Peyer's patch (tissue), 4 donors: ENCODE results near the gene CCKAR. TPM values are rescaled to one million over a fixed set of nuclear protein-coding genes. Genes with fewer than 3 reads are reported as not detected.

Experiments
- DNase-seq, 3 donors: peaks; one replicate each; pipeline ENCODE4 v3.0.0-alpha.2; 2017 to 2019
- H3K27ac ChIP-seq, 4 donors: fragments of 200-600 bp; sonication (generic); one replicate each; pipeline ENCODE4 v1.5.1; 2016 to 2019
- H3K27me3 ChIP-seq, 2 donors: fragments of 200-600 bp; sonication (generic); one replicate each; pipeline ENCODE4 v1.5.1; 2019
- H3K36me3 ChIP-seq, 3 donors: fragments of 200-600 bp; sonication (generic); one replicate each; pipeline ENCODE4 v1.5.1; 2016 to 2019
- H3K4me1 ChIP-seq, 4 donors: fragments of 200-600 bp; sonication (generic); one replicate each; pipeline ENCODE4 v1.5.1; 2016 to 2019
- H3K4me3 ChIP-seq, 4 donors: fragments of 200-600 bp; sonication (generic); 1 replicate in 3 of 4; 2 replicates in 1 of 4; pipeline ENCODE4 v1.5.1; 2016 to 2019; ENCODE audit warnings: mild to moderate bottlenecking in 1 of 4
- H3K9me3 ChIP-seq, 4 donors: fragments of 200-600 bp; sonication (generic); one replicate each; pipeline ENCODE4 v1.5.1; 2016 to 2019; ENCODE audit warnings: mild to moderate bottlenecking in 1 of 4
- CTCF ChIP-seq, 6 experiments: fragments of 450-650 bp in 4 of 6; fragments of 200-600 bp in 2 of 6; sonication (generic) in 1 of 6; IDR thresholded peaks; one replicate each; pipeline ENCODE4 v1.5.1; 2017 to 2019; ENCODE audit warnings: antibody characterized with exemption in 6 of 6, mild to moderate bottlenecking in 3 of 6, moderate library complexity in 1 of 6
- POLR2A ChIP-seq, 2 donors: fragments of 450-650 bp; IDR thresholded peaks; one replicate each; pipeline ENCODE4 v1.5.1; 2017; ENCODE audit warnings: antibody characterized with exemption in 2 of 2, mild to moderate bottlenecking in 2 of 2, moderate library complexity in 2 of 2
- total RNA-seq, 4 donors: library from RNA; depleted of rRNA; stranded (reverse); fragments of >200 nt; gene quantifications; one replicate each; pipeline ENCODE4 v1.1.0, GENCODE V29; 2016

CCKAR gene
- total RNA-seq, 4 donors from 2014 or later = not detected

- no peaks in the 10 kb centered on the region for H3K27me3 ChIP-seq
- no peaks in the 10 kb centered on the region for H3K9me3 ChIP-seq
- H3K36me3 ChIP-seq = no peaks in the 10 kb centered on the region
- H3K27ac ChIP-seq = no peak overlapping the region
- no peak for DNase-seq
- TF ChIP-seq CTCF (IDR thresholded peaks at IDR 0.05) = no peak
- TF ChIP-seq POLR2A (IDR thresholded peaks at IDR 0.05) = no peak
- no peaks in the 10 kb centered on the region for H3K4me1 ChIP-seq
- no peak overlapping the region for H3K4me3 ChIP-seq
Measured at GRCh38 chr4:26485684-26486083, 4.6 kb downstream of the CCKAR start.

GRCh38 chr4:26484516-26484915 lies 5.8 kb downstream of the CCKAR start:
- Histone ChIP-seq H3K4me3 (no peak overlapping the region), H3K4me1 (no peaks in the 10 kb centered on the region), H3K27ac (no peak overlapping the region), H3K36me3 (no peaks in the 10 kb centered on the region), H3K27me3 (no peaks in the 10 kb centered on the region), H3K9me3 (no peaks in the 10 kb centered on the region)
- no peak for TF ChIP-seq CTCF (IDR thresholded peaks at IDR 0.05)
- no peak for TF ChIP-seq POLR2A (IDR thresholded peaks at IDR 0.05)
- DNase-seq = no peak

GRCh38 chr4:26484032-26484515 lies 6.2 kb downstream of the CCKAR start:
- Histone ChIP-seq H3K27ac (peak overlapping the region in 1 of 4 donors; percentile 6), H3K36me3 (no peaks in the 10 kb centered on the region), H3K9me3 (no peaks in the 10 kb centered on the region), H3K27me3 (no peaks in the 10 kb centered on the region), H3K4me1 (no peaks in the 10 kb centered on the region), H3K4me3 (no peak overlapping the region)
- DNase-seq = no peak
- TF ChIP-seq CTCF (IDR thresholded peaks at IDR 0.05) (no peak), POLR2A (IDR thresholded peaks at IDR 0.05) (no peak)

DNA sequence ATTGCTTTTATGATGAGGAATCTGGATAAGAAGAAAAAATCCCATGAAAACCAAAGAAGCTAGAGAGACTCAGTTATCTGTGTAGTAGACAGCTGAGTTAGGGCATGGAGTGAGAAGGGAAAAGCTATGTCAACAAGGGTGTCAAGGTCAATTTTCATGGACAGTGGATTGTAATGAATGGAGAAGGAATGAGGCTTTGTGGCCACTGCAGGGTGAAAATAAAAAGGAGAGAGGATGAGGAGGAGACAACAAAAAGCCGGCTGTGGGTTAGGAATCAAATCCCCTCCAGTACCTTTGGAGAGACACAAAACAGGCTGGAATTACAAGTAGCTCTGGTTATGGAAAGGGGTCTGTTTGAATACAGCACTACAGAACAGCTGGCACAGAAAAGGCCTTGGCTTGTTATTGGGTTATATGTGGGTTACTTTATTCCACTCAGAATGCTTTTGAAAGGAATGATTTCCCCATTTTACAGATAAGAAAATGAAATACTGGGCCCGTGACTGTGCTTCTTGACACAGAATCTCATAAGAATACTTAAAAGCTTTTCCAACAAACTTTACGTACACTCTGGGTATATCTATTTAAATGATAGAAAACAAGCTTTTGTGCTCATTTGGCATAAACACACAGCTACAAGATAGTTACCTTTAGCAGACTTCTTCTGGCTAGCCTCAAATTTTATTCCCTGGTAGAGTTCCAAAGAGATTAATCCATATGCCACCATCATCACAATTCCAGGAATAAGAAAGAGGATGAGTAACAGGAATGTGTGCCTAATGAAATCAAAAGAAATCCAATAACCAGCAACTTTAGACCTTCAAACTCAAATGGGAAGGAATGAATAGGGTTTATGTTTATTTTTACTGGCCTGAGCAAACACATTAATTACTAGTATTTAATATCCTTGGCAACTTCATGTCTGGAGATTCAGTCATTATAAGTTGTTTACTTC lies 7.5 kb downstream of the CCKAR start:
- TF ChIP-seq POLR2A (IDR thresholded peaks at IDR 0.05) (no peak), CTCF (IDR thresholded peaks at IDR 0.05) (no peak)

GRCh38 chr4:26478330-26478729 lies 12.0 kb downstream of the CCKAR start:
- DNase-seq = no peak
- H3K4me3 ChIP-seq = no peak overlapping the region
- H3K27me3 ChIP-seq = no peaks in the 10 kb centered on the region
- H3K27ac ChIP-seq = no peak overlapping the region
- no peak for TF ChIP-seq POLR2A (IDR thresholded peaks at IDR 0.05)
- H3K9me3 ChIP-seq = no peaks in the 10 kb centered on the region
- H3K36me3 ChIP-seq = no peaks in the 10 kb centered on the region
- H3K4me1 ChIP-seq = no peaks in the 10 kb centered on the region

More for the DNA sequence above, 7.5 kb downstream of the CCKAR start:
- DNase-seq = no peak
- Histone ChIP-seq H3K36me3 (no peaks in the 10 kb centered on the region), H3K9me3 (no peaks in the 10 kb centered on the region), H3K27me3 (no peaks in the 10 kb centered on the region), H3K27ac (no peak overlapping the region), H3K4me1 (no peaks in the 10 kb centered on the region), H3K4me3 (no peak overlapping the region)

GRCh38 chr4:26476545-26476944 lies 13.7 kb downstream of the CCKAR start:
- Histone ChIP-seq H3K9me3 (no peaks in the 10 kb centered on the region), H3K36me3 (no peaks in the 10 kb centered on the region), H3K27ac (no peak overlapping the region), H3K27me3 (no peaks in the 10 kb centered on the region), H3K4me1 (no peaks in the 10 kb centered on the region), H3K4me3 (no peak overlapping the region)
- TF ChIP-seq CTCF (IDR thresholded peaks at IDR 0.05) (no peak), POLR2A (IDR thresholded peaks at IDR 0.05) (no peak)
- no peak for DNase-seq
